GM18498 (cell line): ENCODE results near the gene TRIM7.
"Not testable (repeated sequence)": the region's sequence is repeated elsewhere in the genome, so short reads cannot be mapped to it uniquely, and the experiment has no call there.

Source experiments
- ATAC-seq: cut with Tn5 transposase; IDR thresholded peaks from one replicate; pipeline ENCODE4 v1.9.1; 2021; ENCODE audit warnings: mild to moderate bottlenecking, moderate library complexity; ENCODE audit not compliant: unreplicated experiment

Gene TRIM7

GRCh38 chr5:181214249-181214648 is 9.3 kb upstream of the TRIM7 start:
- not testable (repeated sequence) for ATAC-seq

GRCh38 chr5:181212934-181213333 is 7.9 kb upstream of the TRIM7 start:
- no peak for ATAC-seq

- no peak for ATAC-seq
Measured at GRCh38 chr5:181212080-181212479, 7.1 kb upstream of the TRIM7 start.

GRCh38 chr5:181211208-181211607 is 6.2 kb upstream of the TRIM7 start:
- no peak for ATAC-seq

GRCh38 chr5:181210698-181211097 is 5.7 kb upstream of the TRIM7 start:
- ATAC-seq, result not testable (repeated sequence)

GRCh38 chr5:181210148-181210547 is 5.2 kb upstream of the TRIM7 start:
- not testable (repeated sequence) for ATAC-seq

- not testable (repeated sequence) for ATAC-seq
Measured at GRCh38 chr5:181209006-181209405, 4.0 kb upstream of the TRIM7 start.

- no peak for ATAC-seq
Measured at GRCh38 chr5:181207960-181208253, 2.9 kb upstream of the TRIM7 start.

- peak; percentile 33 for ATAC-seq
Measured at GRCh38 chr5:181207214-181207959, 2.4 kb upstream of the TRIM7 start.

- no peak for ATAC-seq
Measured at GRCh38 chr5:181205761-181206649, 1.0 kb upstream of the TRIM7 start.

- no peak for ATAC-seq
Measured at GRCh38 chr5:181204113-181204825, 727 bp downstream of the TRIM7 start.

- ATAC-seq, result no peak
Measured at GRCh38 chr5:181203777-181204112, 1.3 kb downstream of the TRIM7 start.

- ATAC-seq, result no peak
Measured at GRCh38 chr5:181203093-181203711, 1.8 kb downstream of the TRIM7 start.

- ATAC-seq, result no peak
Measured at GRCh38 chr5:181200816-181201215, 4.2 kb downstream of the TRIM7 start.

- no peak for ATAC-seq
Measured at GRCh38 chr5:181199881-181200638, 4.9 kb downstream of the TRIM7 start.

GRCh38 chr5:181198905-181199519 is 6.0 kb downstream of the TRIM7 start:
- ATAC-seq, result peak; percentile 60

GRCh38 chr5:181198106-181198685 is 6.8 kb downstream of the TRIM7 start:
- ATAC-seq, result no peak

- ATAC-seq, result no peak
Measured at GRCh38 chr5:181197326-181197951, 7.6 kb downstream of the TRIM7 start.

GRCh38 chr5:181195249-181195761 is 9.7 kb downstream of the TRIM7 start:
- ATAC-seq, result no peak
